ENCODE results near the gene SYTL5. TPM values are rescaled to one million over a fixed set of nuclear protein-coding genes. Genes with fewer than 3 reads are reported as not detected.
A peak's percentile ranks its signal among the peaks of the same experiment; 100 is the strongest.

The SYTL5 gene
- total RNA-seq, 1 donor from 2014 or later, result 0.27 TPM

DNA sequence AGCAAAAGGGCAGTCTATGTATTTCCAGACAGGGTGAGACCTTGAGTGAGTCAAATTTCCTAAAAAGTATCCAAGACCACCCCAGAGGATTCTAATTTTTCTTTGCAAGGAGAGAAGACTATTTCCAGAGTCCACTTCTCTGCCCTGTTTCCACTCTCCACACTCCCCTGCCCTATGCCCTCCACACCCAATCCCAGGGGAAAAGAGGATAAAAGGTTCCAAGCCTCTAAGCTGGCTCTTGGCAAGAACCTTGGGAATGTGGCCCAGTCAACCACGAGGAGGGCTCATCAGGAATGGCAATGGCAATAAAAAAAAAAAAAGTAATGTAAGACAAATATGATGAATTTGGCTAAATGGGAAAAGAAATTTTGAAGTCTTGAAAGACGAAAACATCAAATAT is 148.5 kb downstream of the SYTL5 start:
- H3K4me3 Mint-ChIP-seq (ENCODE audit: unreplicated experiment), result no peak overlapping the region
- DNase-seq (ENCODE audit: low spot score), result no peak
- H3K27ac Mint-ChIP-seq (ENCODE audit: unreplicated experiment), result no peak overlapping the region
- TF ChIP-seq, protein P1, sequence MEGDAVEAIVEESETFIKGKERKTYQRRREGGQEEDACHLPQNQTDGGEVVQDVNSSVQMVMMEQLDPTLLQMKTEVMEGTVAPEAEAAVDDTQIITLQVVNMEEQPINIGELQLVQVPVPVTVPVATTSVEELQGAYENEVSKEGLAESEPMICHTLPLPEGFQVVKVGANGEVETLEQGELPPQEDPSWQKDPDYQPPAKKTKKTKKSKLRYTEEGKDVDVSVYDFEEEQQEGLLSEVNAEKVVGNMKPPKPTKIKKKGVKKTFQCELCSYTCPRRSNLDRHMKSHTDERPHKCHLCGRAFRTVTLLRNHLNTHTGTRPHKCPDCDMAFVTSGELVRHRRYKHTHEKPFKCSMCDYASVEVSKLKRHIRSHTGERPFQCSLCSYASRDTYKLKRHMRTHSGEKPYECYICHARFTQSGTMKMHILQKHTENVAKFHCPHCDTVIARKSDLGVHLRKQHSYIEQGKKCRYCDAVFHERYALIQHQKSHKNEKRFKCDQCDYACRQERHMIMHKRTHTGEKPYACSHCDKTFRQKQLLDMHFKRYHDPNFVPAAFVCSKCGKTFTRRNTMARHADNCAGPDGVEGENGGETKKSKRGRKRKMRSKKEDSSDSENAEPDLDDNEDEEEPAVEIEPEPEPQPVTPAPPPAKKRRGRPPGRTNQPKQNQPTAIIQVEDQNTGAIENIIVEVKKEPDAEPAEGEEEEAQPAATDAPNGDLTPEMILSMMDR (IDR thresholded peaks at IDR 0.05), result no peak
- H3K36me3 Mint-ChIP-seq (ENCODE audit: low read depth), result peaks cover 2% of the 10 kb centered on the region
- no peaks in the 10 kb centered on the region for H3K27me3 Mint-ChIP-seq (ENCODE audit: low read depth)
- H3K9me3 Mint-ChIP-seq (ENCODE audit: low read depth), result peaks cover 2% of the 10 kb centered on the region
- peaks cover 20% of the 10 kb centered on the region for H3K4me1 Mint-ChIP-seq (ENCODE audit: low read depth)

DNA sequence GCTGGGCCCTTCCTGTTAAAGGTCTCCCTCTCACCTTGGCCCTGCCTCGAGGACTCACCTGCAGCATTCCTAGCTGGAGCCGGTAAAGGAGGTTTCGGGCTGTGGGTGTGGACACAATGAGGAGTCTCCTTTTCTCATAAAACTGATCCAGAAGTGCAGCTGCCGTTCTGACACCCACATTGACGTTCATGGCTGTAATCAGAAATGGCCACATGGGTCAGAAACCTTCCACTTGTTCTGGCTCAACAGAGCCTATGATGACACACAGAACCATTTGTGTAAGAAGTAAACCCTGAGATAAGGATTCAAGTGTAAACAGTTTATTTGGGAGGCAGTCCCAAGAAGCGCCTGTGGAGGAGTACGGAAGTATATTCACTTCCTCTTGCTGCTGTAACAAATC is 150.5 kb downstream of the SYTL5 start:
- Mint-ChIP-seq H3K4me1 (ENCODE audit: low read depth) (peaks cover 14% of the 10 kb centered on the region), H3K27ac (ENCODE audit: unreplicated experiment) (no peak overlapping the region), H3K9me3 (ENCODE audit: low read depth) (peaks cover 2% of the 10 kb centered on the region), H3K36me3 (ENCODE audit: low read depth) (peaks cover 2% of the 10 kb centered on the region), H3K27me3 (ENCODE audit: low read depth) (no peaks in the 10 kb centered on the region), H3K4me3 (ENCODE audit: unreplicated experiment) (no peak overlapping the region)
- TF ChIP-seq, protein P1 (IDR thresholded peaks at IDR 0.05), result no peak
- no peak for DNase-seq (ENCODE audit: low spot score)

DNA sequence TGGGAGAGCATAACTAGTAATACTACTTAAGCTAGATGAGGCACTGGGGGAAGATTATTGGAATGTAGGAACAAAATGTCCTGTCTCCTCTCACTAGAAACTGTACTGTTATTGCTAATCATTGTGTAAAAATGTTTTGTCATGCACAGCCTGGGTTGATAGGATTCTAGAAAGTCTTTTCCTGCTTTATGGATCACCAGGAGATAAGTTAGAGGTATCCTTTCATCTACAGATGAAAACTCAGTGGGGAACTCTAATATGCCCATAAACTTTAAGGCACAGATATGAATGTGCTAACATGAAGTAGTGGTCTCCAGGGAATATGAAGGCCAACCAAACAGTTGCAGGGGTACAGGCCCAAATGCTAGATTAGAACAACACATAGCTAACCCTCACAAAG is 156.8 kb downstream of the SYTL5 start:
- TF ChIP-seq, protein P1 (IDR thresholded peaks at IDR 0.05), result no peak
- Mint-ChIP-seq H3K4me3 (ENCODE audit: unreplicated experiment) (no peak overlapping the region), H3K9me3 (ENCODE audit: low read depth) (peaks cover 4% of the 10 kb centered on the region), H3K4me1 (ENCODE audit: low read depth) (peaks cover 5% of the 10 kb centered on the region), H3K36me3 (ENCODE audit: low read depth) (no peaks in the 10 kb centered on the region), H3K27ac (ENCODE audit: unreplicated experiment) (no peak overlapping the region), H3K27me3 (ENCODE audit: low read depth) (no peaks in the 10 kb centered on the region)
- DNase-seq (ENCODE audit: low spot score), result no peak

- Mint-ChIP-seq H3K27ac (ENCODE audit: unreplicated experiment) (no peak overlapping the region), H3K9me3 (ENCODE audit: low read depth) (peaks cover 6% of the 10 kb centered on the region)
Observed at GRCh38 chrX:38165023-38165422, 158.7 kb downstream of the SYTL5 start.

DNA sequence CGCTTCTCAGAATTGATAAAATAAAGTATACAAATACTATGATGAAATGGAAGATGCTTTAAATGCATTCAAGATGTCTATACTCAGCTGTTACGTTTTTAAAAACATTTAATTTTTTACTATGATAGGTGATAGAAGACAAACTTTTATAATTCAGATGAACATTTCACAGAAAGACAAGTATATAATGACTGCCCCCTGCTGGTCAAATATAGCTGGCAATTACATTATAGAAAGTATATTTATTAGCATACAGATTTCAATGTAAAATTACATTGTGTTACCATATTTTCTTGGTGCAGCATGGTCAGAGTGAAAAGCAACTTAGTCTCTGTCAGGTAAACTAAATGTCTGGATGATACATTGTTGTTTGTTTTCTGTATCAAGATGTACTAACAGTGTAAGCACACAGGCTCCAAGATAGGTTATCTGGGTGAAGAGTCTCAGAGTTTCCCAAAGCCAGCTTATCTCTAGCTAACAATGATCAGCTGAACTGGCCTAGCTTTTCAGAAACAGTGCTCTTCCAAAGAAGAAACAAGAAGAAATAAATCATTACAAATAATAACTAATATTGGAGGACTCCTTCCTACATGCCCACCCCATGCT is 160.2 kb downstream of the SYTL5 start:
- H3K4me3 Mint-ChIP-seq (ENCODE audit: unreplicated experiment), result no peak overlapping the region
- DNase-seq (ENCODE audit: low spot score), result no peak
- H3K36me3 Mint-ChIP-seq (ENCODE audit: low read depth), result no peaks in the 10 kb centered on the region
- peaks cover 6% of the 10 kb centered on the region for H3K9me3 Mint-ChIP-seq (ENCODE audit: low read depth)
- peaks cover 5% of the 10 kb centered on the region for H3K4me1 Mint-ChIP-seq (ENCODE audit: low read depth)
- H3K27me3 Mint-ChIP-seq (ENCODE audit: low read depth), result no peaks in the 10 kb centered on the region
- TF ChIP-seq, protein P1 (IDR thresholded peaks at IDR 0.05), result peak; percentile 87
- H3K27ac Mint-ChIP-seq (ENCODE audit: unreplicated experiment), result no peak overlapping the region

More at GRCh38 chrX:38165023-38165422, 158.7 kb downstream of the SYTL5 start:
- Mint-ChIP-seq H3K4me3 (ENCODE audit: unreplicated experiment) (no peak overlapping the region), H3K36me3 (ENCODE audit: low read depth) (no peaks in the 10 kb centered on the region), H3K4me1 (ENCODE audit: low read depth) (peaks cover 5% of the 10 kb centered on the region), H3K27me3 (ENCODE audit: low read depth) (no peaks in the 10 kb centered on the region)
- no peak for DNase-seq (ENCODE audit: low spot score)
- TF ChIP-seq, protein P1 (IDR thresholded peaks at IDR 0.05), result no peak

All from chondrocyte (in vitro differentiated cells).